Measurements from ENCODE around the gene PAPSS1.

- TF ChIP-seq EZH2 (IDR thresholded peaks at IDR 0.05; ENCODE audit: insufficient read depth, poor library complexity, severe bottlenecking) (no peak), EZH2phosphoT487 (IDR thresholded peaks at IDR 0.05; ENCODE audit: insufficient read depth, low read depth) (no peak)
Observed at GRCh38 chr4:107592519-107592918, 127.5 kb downstream of the PAPSS1 start.

Measured in GM23248 (cell line).